Stimulated activated CD4-positive, alpha-beta T cell treated with anti-CD3 and anti-CD28 coated beads, Interleukin-1b, Interleukin-23, amount 100 ng/mL, for 24 hours (primary cell): ENCODE data around the gene ZNF570.

Experiments used
- DNase-seq, 4 experiments: peaks; one replicate each; pipeline ENCODE4 v3.0.0-alpha.2; 2020; ENCODE audit warnings: low read depth in 4 of 4, low spot score in 1 of 4

Gene ZNF570

GRCh38 chr19:37468961-37469777, at the start of gene ZNF570:
ZNF570 (plus strand) TSS chr19:37469356; CDS start chr19:37470355, 999 bp downstream.
- DNase-seq: peak; percentile 69 to 82 (median 76)

DNA sequence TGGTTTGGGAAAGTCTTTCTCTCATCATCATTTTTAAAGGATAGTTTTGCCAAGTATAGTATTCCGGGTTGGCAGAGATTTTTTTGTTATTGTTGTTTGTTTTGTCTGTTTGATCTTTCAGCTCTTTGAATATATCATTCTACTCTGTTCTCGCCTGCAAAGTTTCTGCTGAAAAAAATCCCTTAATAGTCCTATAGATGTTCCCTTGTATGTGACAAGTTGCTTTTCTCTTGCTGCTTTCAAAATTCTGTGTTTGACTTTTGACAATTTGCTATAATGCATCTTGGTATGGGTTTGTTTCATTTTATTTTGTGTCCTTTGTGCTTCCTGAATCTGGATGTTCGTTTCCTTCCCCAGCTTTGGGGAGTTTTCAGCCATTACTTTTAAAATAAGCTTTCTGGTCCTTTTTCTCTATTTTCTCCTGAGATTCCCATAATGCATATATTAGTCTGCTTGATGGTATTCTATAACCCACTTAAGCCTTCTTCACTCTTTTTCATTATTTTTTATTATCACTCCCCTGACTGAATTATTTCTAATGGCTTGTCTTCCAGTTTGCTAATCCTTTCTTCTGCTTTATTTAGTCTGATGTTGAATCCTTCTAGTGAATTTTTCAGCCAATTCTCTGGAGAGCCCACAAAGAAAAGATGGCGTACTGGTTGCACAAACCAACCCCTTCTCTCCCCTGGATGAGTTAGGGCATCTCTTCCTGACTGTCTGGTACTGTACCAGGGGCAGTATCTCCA, 16.5 kb upstream of the ZNF570 start:
- no peak for DNase-seq

- no peak for DNase-seq
Measured at GRCh38 chr19:37466277-37466797, 2.8 kb upstream of the ZNF570 start.

DNA sequence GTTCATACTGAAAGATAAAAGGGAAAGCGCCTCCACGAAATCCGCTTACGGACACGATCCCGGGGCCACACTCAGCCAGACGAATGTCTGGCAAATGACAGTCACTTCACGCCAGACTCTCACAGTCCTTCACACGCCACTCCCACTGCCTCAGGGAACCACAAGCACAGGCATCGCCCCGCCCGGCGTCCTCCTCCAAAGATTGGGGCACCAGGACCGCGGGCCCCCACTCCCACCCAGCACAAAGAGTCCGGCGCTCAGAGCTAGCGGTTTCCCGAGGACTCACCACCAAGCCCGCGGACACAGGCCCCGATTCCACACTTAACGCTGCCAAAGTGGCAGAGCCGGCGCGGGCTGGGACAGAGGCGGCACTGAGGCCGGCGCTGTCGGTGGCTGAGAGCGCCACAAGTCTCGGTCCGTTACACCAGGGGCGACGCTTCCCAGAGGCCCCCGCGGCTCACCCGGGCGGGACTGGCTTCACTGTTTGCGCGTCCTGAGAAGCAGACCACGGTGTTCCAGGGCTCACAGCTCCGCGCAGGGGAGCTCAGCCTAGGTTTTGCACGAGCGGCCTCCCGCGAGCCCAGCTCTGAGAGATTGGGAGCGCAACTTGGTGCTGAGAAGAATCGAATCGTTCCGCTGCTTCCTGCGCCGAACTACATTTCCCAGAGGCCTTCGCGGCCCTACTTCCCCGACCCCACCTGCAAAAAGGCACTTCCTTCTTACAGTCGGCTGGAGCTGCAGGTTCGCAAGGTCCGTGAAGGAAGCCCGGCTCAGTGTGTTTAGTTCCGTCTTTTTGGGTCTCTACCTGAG, 2.2 kb upstream of the ZNF570 start, which contains the start of gene ZNF569:
Gene ZNF569, minus strand, starts transcription at position 647 of the 810 bp plus-strand sequence. CDS start 22,523 bp downstream, outside the sequence.
- DNase-seq: peak; percentile 55 to 82 (median 72)

- DNase-seq: no peak
Measured at GRCh38 chr19:37467608-37468090, 1.5 kb upstream of the ZNF570 start.

- no peak for DNase-seq
Measured at GRCh38 chr19:37470216-37470615, 1.1 kb downstream of the ZNF570 start.

- no peak for DNase-seq
Measured at GRCh38 chr19:37472165-37472564, 3.0 kb downstream of the ZNF570 start.

DNA sequence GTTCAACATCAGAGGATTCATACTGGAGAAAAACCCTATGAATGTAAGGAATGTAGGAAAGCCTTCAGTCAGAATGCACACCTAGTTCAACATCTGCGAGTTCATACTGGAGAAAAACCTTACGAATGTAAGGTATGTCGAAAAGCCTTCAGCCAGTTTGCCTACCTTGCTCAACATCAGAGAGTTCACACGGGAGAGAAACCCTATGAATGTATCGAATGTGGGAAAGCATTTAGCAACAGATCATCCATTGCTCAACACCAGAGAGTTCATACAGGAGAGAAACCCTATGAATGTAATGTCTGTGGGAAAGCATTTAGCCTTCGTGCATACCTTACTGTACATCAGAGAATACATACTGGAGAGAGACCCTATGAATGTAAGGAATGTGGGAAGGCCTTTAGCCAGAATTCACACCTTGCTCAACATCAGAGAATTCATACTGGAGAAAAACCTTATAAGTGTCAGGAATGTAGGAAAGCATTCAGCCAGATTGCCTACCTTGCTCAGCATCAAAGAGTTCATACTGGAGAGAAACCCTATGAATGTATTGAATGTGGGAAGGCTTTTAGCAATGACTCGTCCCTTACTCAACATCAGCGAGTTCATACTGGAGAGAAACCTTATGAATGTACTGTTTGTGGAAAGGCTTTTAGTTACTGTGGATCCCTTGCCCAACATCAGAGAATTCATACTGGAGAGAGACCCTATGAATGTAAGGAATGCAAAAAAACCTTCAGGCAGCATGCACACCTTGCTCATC, 15.4 kb downstream of the ZNF570 start:
- no peak for DNase-seq

- no peak for DNase-seq
Measured at GRCh38 chr19:37492213-37492612, 23.1 kb downstream of the ZNF570 start.

- DNase-seq: no peak
Measured at GRCh38 chr19:37505958-37506386, 36.8 kb downstream of the ZNF570 start.

DNA sequence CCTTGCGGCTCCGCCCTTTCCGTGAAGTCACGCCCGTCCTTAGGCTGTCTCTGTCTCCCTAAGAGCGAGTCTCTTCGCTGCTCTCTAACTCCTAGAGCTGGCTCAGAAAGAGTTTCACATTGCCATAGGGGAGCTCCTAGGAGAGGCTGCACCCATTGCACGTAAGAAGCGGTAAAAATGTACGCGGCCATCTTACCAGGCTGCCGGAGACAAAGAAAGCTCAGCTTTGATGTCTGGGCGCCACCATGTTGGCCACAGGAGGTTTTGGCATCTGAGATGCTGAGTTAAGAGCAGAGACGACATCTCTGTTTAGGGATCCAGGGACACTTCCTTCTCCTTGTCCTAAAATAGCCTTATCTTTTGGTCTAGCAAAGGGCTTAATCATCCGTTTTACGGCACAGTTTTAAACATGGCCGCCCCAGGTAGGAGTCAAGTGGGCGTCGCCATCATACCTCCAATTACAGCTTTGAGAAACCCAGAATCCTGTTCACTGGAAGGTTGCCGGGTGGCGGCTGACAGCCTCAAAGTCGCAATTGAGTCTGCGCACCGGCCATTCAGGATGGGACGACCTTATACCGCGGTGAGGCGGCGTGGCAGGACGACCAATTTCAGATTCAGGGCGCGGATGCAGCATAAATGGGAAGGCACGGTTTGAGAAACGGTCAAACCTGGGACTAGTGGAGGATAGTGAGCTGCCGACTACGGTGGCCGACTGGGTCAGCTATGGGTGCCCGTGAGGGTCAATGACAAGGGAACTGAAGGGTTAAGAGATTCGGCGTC, 37.4 kb downstream of the ZNF570 start, which contains the start of gene ZNF793:
Gene ZNF793, plus strand, starts transcription at position 553 of the 780 bp plus-strand sequence. CDS start 16,501 bp downstream, outside the sequence.
- peak; percentile 43 to 75 (median 68) for DNase-seq

GRCh38 chr19:37507167-37507464, 38.0 kb downstream of the ZNF570 start:
- no peak for DNase-seq

GRCh38 chr19:37511186-37511585, 42.0 kb downstream of the ZNF570 start:
- DNase-seq: no peak

DNA sequence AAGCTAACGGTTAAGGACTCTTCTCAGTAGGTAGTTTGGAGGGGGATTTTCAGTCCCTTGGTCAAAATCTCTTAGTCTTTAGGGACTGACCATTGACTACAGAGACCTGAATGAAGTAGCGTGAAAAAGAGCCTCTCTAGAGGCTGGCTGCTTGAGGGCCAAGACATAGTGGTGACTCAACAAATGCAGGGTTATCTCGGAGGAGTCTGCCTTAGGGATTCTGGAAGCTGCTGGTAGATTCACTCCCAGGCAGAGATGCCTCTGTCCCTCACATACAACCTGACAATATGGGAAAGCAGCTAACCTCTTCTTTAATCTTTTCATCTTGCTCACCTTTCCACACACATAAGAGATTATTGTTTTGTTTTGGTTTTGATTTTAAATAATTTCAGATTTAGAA, 42.7 kb downstream of the ZNF570 start:
- no peak for DNase-seq

GRCh38 chr19:37513397-37513796, 44.2 kb downstream of the ZNF570 start:
- no peak for DNase-seq

DNA sequence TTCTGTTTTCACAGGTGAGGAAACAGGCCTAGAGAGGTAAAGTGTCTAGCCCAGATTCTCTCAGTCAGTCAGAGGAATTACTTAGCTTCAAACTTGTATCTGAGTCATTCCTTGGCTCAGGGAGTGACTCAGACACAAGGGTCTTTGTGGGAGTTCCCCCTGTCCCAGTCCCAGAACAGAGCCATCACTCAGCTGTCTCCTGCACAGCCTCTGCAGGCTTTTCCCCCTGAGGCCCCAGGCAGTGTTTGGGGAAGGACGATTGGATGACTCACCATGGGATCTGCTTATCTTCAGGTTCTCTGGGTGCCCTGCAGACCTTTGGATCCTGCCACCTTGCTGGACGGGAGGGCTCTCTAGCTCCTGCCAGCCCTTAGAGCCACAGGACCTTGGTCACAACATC, 50.7 kb downstream of the ZNF570 start:
- DNase-seq: no peak

GRCh38 chr19:37537391-37537947, 68.3 kb downstream of the ZNF570 start:
- no peak for DNase-seq
